ENCODE measurements around the gene DYNC2H1.

DNA sequence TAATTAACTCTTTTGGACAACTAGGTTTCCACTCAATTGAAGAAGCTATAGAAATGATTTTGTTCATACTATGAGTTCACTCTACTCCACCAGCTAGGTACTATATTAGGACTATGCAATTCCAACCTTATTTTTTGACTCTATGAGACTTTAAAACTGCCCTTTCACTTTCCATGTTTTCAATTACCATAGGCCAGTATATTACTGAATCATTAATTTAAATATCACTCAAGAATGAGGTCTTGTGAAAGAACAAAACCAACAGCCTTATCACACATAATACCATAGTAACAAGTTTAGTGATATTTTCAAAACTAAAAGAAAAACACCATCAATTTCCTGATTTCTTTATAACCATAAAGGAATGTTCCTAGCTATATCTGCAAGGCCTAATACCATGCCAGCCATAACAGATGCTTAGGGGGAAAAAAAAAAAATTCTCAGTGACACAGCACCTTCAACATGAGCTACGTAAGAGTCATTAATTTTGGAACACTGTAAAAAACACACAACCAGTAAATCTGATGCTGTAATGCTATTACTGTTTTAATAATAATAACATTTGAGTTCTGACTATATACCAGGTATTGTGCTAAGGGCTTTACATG, 23.4 kb upstream of the DYNC2H1 start:
- TF ChIP-seq, protein P1, sequence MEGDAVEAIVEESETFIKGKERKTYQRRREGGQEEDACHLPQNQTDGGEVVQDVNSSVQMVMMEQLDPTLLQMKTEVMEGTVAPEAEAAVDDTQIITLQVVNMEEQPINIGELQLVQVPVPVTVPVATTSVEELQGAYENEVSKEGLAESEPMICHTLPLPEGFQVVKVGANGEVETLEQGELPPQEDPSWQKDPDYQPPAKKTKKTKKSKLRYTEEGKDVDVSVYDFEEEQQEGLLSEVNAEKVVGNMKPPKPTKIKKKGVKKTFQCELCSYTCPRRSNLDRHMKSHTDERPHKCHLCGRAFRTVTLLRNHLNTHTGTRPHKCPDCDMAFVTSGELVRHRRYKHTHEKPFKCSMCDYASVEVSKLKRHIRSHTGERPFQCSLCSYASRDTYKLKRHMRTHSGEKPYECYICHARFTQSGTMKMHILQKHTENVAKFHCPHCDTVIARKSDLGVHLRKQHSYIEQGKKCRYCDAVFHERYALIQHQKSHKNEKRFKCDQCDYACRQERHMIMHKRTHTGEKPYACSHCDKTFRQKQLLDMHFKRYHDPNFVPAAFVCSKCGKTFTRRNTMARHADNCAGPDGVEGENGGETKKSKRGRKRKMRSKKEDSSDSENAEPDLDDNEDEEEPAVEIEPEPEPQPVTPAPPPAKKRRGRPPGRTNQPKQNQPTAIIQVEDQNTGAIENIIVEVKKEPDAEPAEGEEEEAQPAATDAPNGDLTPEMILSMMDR (IDR thresholded peaks at IDR 0.05 in 8 of 11, conservative IDR thresholded peaks at IDR 0.05 in 3 of 11) = no peak
- TF ChIP-seq POLR2A (IDR thresholded peaks at IDR 0.05) = no peak

Measured in spleen (tissue), 7 donors.